ENCODE results near the gene BID.

DNA sequence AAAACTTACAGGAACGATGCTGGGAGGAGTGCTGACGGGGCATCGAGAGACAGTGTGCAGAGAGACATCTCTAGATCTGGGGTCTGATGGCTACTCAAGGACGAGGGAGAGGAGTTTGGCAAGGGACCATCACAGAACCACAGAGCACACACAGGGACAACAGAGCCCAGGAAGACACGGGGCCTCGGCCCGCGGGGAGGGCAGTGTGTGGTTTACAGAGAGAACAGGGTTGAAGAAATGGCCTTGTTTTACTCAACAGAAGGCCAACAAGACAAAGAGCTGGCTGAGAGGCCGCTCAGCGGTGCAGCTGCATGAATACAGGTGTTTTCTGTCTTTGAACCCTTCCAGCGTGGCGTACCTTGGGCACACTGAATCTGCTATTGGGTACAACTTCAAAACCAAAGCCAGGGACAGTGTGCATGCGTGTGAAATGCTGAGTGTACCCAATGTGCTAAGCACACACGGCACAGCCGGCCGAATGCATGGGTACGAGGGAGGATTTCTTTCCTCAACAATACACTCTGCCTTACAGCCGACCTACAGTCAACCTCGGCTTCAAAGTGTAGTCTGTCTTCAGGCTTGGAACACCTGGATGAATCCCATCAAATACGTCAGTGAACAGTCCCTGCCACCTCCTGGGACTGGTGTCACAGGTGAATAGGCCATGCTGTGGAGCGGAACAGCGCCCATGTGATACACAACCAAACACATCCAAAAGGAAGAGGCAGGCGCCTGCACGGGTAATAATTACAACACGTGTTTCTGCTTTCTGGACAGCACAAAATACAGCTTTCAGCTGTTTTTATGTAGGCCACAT, 20.7 kb upstream of the BID start:
- TF ChIP-seq, protein P1, sequence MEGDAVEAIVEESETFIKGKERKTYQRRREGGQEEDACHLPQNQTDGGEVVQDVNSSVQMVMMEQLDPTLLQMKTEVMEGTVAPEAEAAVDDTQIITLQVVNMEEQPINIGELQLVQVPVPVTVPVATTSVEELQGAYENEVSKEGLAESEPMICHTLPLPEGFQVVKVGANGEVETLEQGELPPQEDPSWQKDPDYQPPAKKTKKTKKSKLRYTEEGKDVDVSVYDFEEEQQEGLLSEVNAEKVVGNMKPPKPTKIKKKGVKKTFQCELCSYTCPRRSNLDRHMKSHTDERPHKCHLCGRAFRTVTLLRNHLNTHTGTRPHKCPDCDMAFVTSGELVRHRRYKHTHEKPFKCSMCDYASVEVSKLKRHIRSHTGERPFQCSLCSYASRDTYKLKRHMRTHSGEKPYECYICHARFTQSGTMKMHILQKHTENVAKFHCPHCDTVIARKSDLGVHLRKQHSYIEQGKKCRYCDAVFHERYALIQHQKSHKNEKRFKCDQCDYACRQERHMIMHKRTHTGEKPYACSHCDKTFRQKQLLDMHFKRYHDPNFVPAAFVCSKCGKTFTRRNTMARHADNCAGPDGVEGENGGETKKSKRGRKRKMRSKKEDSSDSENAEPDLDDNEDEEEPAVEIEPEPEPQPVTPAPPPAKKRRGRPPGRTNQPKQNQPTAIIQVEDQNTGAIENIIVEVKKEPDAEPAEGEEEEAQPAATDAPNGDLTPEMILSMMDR (IDR thresholded peaks at IDR 0.05), result no peak
- no peak for TF ChIP-seq POLR2A (IDR thresholded peaks at IDR 0.05)
